ENCODE measurements around the gene SPINK7.

DNA sequence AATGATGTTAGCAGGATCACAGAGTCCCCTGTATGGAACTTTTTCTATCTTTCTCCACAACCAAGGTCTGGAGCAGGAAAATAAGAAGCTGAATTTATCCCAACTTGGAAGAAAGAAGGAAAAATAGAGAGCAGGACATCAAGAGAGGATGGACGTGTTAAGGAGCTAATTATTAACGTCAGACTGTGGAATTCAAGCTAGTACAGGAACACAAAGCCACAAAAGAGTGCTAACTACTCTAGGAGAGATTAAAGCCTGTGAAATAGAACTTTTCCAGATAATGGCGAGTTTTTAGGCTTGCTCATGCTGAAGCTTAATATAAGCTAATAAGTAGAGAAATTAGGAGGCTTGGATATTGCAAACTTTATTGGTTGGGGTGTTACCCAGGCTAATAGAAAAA lies 44.3 kb upstream of the SPINK7 start:
- TF ChIP-seq, protein P1, sequence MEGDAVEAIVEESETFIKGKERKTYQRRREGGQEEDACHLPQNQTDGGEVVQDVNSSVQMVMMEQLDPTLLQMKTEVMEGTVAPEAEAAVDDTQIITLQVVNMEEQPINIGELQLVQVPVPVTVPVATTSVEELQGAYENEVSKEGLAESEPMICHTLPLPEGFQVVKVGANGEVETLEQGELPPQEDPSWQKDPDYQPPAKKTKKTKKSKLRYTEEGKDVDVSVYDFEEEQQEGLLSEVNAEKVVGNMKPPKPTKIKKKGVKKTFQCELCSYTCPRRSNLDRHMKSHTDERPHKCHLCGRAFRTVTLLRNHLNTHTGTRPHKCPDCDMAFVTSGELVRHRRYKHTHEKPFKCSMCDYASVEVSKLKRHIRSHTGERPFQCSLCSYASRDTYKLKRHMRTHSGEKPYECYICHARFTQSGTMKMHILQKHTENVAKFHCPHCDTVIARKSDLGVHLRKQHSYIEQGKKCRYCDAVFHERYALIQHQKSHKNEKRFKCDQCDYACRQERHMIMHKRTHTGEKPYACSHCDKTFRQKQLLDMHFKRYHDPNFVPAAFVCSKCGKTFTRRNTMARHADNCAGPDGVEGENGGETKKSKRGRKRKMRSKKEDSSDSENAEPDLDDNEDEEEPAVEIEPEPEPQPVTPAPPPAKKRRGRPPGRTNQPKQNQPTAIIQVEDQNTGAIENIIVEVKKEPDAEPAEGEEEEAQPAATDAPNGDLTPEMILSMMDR (IDR thresholded peaks at IDR 0.05) = no peak
- no peak for TF ChIP-seq EZH2 (IDR thresholded peaks at IDR 0.05; ENCODE audit: borderline replicate concordance, insufficient read depth, low read depth, low read length, poor library complexity, severe bottlenecking)
